ENCODE data around the gene CHD5.

DNA sequence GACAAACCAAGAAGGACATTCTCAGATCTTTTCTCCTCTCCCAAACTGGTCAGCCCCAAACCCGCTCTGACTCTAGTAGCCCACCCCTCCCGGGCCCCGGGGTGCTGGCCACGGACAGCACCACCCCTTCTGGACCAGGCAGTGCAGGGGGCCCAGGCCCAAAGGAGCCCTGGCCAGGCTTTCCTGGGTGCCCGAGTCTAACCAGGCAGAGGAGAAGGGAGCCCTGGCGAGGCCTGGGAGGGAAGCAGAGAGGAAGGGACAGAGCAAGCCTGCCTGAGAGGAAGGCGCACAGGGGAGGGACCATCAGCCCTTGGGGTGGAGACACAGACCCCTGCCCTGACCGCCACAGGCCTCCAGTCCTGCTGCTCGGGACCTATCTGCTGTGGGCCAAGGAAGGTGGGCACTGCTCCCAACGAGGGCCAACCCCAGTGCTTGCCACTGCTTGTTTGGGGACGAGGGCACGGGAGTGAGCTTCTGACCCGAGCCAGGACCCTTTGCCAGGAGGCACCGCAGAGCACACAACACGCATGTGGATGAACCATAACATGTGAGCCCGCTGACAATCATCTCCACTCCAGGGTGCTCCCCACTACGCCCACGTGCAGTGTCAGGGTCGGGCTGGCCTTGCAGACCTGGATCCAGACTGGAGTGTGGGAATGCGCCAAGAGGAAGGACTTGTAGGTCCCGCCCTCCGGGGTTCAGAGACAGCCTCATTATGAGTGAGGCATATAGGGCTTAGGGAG, 76.8 kb downstream of the CHD5 start:
- TF ChIP-seq CTCF (IDR thresholded peaks at IDR 0.05; ENCODE audit: low read length) (no peak), EZH2 (optimal IDR thresholded peaks at IDR 0.05; ENCODE audit: low read depth, low read length) (no peak)

All from MM.1S (cell line).